GM21515 (cell line): ENCODE results near the gene STX16.

ENCODE experiments used
- ATAC-seq: cut with Tn5 transposase; IDR thresholded peaks from one replicate; pipeline ENCODE4 v1.9.1; 2021; ENCODE audit not compliant: unreplicated experiment

STX16 gene

GRCh38 chr20:58673119-58673518 is 22.0 kb downstream of the STX16 start:
- ATAC-seq, result no peak

GRCh38 chr20:58675146-58675584 is 24.1 kb downstream of the STX16 start:
- no peak for ATAC-seq

- no peak for ATAC-seq
These were observed 24.6 kb downstream of the STX16 start for GRCh38 chr20:58675641-58676040.

- ATAC-seq, result no peak
These were observed 25.1 kb downstream of the STX16 start for GRCh38 chr20:58676161-58676560.

- no peak for ATAC-seq
These were observed 26.1 kb downstream of the STX16 start for GRCh38 chr20:58677079-58677604.

GRCh38 chr20:58677808-58678207 is 26.7 kb downstream of the STX16 start:
- no peak for ATAC-seq

DNA sequence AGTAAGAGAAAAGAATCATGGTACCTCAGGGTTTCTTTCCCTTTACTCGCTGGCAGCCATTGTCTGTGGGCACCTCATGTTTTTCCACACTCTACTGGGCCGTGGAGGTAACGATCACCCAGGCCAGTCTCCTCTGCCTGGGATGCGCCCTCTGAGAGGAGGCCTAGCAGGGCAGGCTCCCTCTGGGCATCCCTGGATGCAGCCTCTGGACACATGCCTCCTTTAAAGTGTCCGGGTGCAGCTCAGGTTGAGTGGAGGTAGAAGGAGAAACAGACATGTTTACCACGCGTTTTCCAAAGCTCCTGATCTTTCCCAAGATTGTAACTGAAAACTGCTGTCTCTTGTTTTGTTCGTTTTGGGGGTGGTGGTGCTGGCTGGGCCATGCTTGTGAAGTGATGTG is 27.7 kb downstream of the STX16 start:
- no peak for ATAC-seq

GRCh38 chr20:58682656-58683531 is 31.8 kb downstream of the STX16 start:
- no peak for ATAC-seq

GRCh38 chr20:58684291-58684690 is 33.2 kb downstream of the STX16 start:
- ATAC-seq, result no peak

DNA sequence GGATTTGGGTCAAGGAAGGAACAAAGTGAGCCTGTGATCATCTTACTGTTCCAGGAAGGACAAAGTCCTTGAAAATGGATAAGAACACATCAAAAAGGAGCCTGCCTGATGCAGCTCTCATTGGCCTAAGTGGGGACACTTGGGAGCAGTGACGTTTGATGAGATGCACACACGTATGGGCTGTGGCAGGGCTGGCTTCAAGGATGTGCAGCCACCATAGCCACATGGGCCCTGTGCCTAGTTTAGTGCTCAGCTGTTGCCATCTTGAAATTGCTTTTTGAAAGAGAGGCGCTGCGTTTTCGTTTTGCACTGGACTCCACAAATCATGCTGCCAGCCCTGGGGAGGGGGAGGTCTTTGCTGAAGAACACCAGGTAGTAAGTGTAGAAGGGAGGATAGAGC is 34.9 kb downstream of the STX16 start:
- ATAC-seq, result no peak

- no peak for ATAC-seq
These were observed 37.3 kb downstream of the STX16 start for GRCh38 chr20:58688414-58688813.

DNA sequence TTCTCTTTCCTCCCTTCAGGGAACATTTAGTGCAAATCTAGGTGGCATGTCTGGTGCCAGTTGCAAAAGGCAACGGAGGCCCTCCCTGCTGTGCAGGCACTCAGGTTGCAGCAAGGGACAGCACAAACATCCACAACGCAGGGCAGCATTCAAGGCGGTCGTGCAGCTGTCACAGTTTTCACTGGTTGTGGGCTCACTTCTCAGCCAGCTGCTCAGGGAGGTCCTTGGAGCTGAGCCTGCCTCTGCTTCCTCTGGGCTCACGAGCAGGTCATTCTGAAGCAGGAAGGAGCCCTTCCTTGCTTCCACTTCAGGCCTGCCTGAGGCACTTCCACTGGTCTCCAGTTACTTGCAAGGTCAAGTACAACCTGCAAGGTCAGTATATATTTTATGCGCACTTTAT is 37.8 kb downstream of the STX16 start:
- ATAC-seq, result no peak

- ATAC-seq, result no peak
These were observed 39.5 kb downstream of the STX16 start for GRCh38 chr20:58690396-58691135.

- no peak for ATAC-seq
These were observed 40.9 kb downstream of the STX16 start for GRCh38 chr20:58691773-58692578.

GRCh38 chr20:58692579-58693225 is 41.6 kb downstream of the STX16 start, which contains the start of gene NPEPL1:
TSS of gene NPEPL1 (plus strand) at chr20:58692800. CDS start at chr20:58692901, 101 bp downstream.
- ATAC-seq, result peak; percentile 87

GRCh38 chr20:58693226-58694006 is 42.3 kb downstream of the STX16 start:
- ATAC-seq, result no peak

- ATAC-seq, result no peak
These were observed 43.4 kb downstream of the STX16 start for GRCh38 chr20:58694241-58695083.

DNA sequence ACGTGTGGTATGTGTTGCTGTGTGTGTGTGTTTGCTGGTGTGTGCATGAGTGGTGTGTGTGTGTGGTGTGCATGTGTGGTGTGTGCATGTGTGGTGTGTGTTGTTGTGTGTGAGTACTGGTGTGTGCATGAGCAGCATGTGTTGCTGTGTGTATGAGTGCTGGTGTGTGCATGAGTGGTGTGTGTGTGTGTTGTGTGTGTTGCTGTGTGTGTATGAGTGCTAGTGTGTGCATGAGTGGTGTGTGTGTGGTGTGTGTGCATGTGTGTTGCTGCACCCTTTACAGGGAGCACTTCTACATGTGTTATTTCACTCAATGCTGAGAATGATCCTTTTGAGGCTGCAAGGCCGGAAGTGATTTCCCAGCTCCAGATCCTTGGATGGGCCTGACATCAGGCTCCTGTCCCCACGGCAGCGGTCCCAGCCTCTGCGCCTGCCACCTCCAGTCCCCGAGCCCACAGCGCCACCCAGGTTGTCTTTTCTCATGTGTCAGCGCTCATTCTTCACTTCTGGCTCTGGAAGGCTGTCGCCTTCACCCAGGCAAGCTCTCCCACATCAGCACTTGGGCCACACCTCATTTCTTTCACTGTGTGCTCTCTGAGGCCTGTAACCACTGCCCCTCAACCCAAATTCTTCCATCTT is 44.1 kb downstream of the STX16 start:
- no peak for ATAC-seq
